ENCODE data around the gene CDON.

The CDON gene

GRCh38 chr11:126076641-126077040, 14.0 kb upstream of the CDON start:
- Histone ChIP-seq H3K9ac (ENCODE audit: low read depth, low read length) (no peak overlapping the region), H2AFZ (ENCODE audit: low read depth, low read length) (no peak overlapping the region), H3K36me3 (ENCODE audit: insufficient read depth, low read length) (no peaks in the 10 kb centered on the region), H3K9me3 (ENCODE audit: insufficient read depth, low read length, severe bottlenecking) (no peaks in the 10 kb centered on the region), H4K20me1 (ENCODE audit: insufficient read depth, low read length) (no peaks in the 10 kb centered on the region), H3K79me2 (ENCODE audit: insufficient read depth, low read length) (no peaks in the 10 kb centered on the region), H3K27me3 (ENCODE audit: insufficient read depth, low read length, poor library complexity) (peaks cover 5% of the 10 kb centered on the region), H3K4me3 (ENCODE audit: low read depth in 1 of 2, low read length in 2 of 2) (no peak overlapping the region), H3K27ac (ENCODE audit: low read length) (no peak overlapping the region), H3K4me1 (ENCODE audit: insufficient read depth, low read length) (no peaks in the 10 kb centered on the region), H3K4me2 (ENCODE audit: insufficient read depth, low read length) (no peak overlapping the region)
- no peak for DNase-seq
- no peak for TF ChIP-seq CTCF (IDR thresholded peaks at IDR 0.05; ENCODE audit: borderline replicate concordance, extremely low read depth, low read length, poor library complexity, severe bottlenecking)
- TF ChIP-seq EZH2 (IDR thresholded peaks at IDR 0.05; ENCODE audit: borderline replicate concordance, low read depth, low read length, severe bottlenecking): no peak
- no peak for ATAC-seq (ENCODE audit: insufficient read depth, low read depth)

GRCh38 chr11:126072801-126073594, 10.3 kb upstream of the CDON start:
- no peaks in the 10 kb centered on the region for H3K36me3 ChIP-seq (ENCODE audit: insufficient read depth, low read length)
- no peaks in the 10 kb centered on the region for H4K20me1 ChIP-seq (ENCODE audit: insufficient read depth, low read length)
- TF ChIP-seq EZH2 (IDR thresholded peaks at IDR 0.05; ENCODE audit: borderline replicate concordance, low read depth, low read length, severe bottlenecking) (no peak), CTCF (IDR thresholded peaks at IDR 0.05; ENCODE audit: borderline replicate concordance, extremely low read depth, low read length, poor library complexity, severe bottlenecking) (no peak)
- no peak overlapping the region for H3K4me3 ChIP-seq (ENCODE audit: low read depth in 1 of 2, low read length in 2 of 2)
- no peak overlapping the region for H3K4me2 ChIP-seq (ENCODE audit: insufficient read depth, low read length)
- ATAC-seq (ENCODE audit: insufficient read depth, low read depth): no peak
- no peak overlapping the region for H3K9ac ChIP-seq (ENCODE audit: low read depth, low read length)
- DNase-seq: no peak
- no peaks in the 10 kb centered on the region for H3K4me1 ChIP-seq (ENCODE audit: insufficient read depth, low read length)
- no peaks in the 10 kb centered on the region for H3K9me3 ChIP-seq (ENCODE audit: insufficient read depth, low read length, severe bottlenecking)
- peaks cover 8% of the 10 kb centered on the region for H3K27me3 ChIP-seq (ENCODE audit: insufficient read depth, low read length, poor library complexity)
- H3K27ac ChIP-seq (ENCODE audit: low read length): no peak overlapping the region
- H3K79me2 ChIP-seq (ENCODE audit: insufficient read depth, low read length): no peaks in the 10 kb centered on the region
- H2AFZ ChIP-seq (ENCODE audit: low read depth, low read length): no peak overlapping the region

GRCh38 chr11:126072141-126072741, 9.6 kb upstream of the CDON start:
- no peak for TF ChIP-seq CTCF (IDR thresholded peaks at IDR 0.05; ENCODE audit: borderline replicate concordance, extremely low read depth, low read length, poor library complexity, severe bottlenecking)
- TF ChIP-seq EZH2 (IDR thresholded peaks at IDR 0.05; ENCODE audit: borderline replicate concordance, low read depth, low read length, severe bottlenecking): no peak
- Histone ChIP-seq H3K9me3 (ENCODE audit: insufficient read depth, low read length, severe bottlenecking) (no peaks in the 10 kb centered on the region), H3K36me3 (ENCODE audit: insufficient read depth, low read length) (no peaks in the 10 kb centered on the region), H3K27ac (ENCODE audit: low read length) (no peak overlapping the region), H4K20me1 (ENCODE audit: insufficient read depth, low read length) (no peaks in the 10 kb centered on the region), H3K9ac (ENCODE audit: low read depth, low read length) (no peak overlapping the region), H3K79me2 (ENCODE audit: insufficient read depth, low read length) (no peaks in the 10 kb centered on the region), H3K4me1 (ENCODE audit: insufficient read depth, low read length) (no peaks in the 10 kb centered on the region), H2AFZ (ENCODE audit: low read depth, low read length) (no peak overlapping the region), H3K4me3 (ENCODE audit: low read depth in 1 of 2, low read length in 2 of 2) (no peak overlapping the region), H3K27me3 (ENCODE audit: insufficient read depth, low read length, poor library complexity) (peaks cover 11% of the 10 kb centered on the region), H3K4me2 (ENCODE audit: insufficient read depth, low read length) (no peak overlapping the region)
- ATAC-seq (ENCODE audit: insufficient read depth, low read depth): no peak
- no peak for DNase-seq

All from DND-41 (cell line).